NCI-H1092 treated with DMSO at 0.1 percent for 48 hours (cell line): ENCODE measurements around the gene C1QTNF8.

ENCODE experiments used
- DNase-seq: peaks from one replicate; lab custom pipeline; 2025; lab: John Stamatoyannopoulos, UW

Gene C1QTNF8

GRCh38 chr16:1045310-1045992, 50.6 kb downstream of the C1QTNF8 start:
- DNase-seq: no peak

GRCh38 chr16:1044460-1045309, 51.4 kb downstream of the C1QTNF8 start:
- DNase-seq: no peak

DNA sequence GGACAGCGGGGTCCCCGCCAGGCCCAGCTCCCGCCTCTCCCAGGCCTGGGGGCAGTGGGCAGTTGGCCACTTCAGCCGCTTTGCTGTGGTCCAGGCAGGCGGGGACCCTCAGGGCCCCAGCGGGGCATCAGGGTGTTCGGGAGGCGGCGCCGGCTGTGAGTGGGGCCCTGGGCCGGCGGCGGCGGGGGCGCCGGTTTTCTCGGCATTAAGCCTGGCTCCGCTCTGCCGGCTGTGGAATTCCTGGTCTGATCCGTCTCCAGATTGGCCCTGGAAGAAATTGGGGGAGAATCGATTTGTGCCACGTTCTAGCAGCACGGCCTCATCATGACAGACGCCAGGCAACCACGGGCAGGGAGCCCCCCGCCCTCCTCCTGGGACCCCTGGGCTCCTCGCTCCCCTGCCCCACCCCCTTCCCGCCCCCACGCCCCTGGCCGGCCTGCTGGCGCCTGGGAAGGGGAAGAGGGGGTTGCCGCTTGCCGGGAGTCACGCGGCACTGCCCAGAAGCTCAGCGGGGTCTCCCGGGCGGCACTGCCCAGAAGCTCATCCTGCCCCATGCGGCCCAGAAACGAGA, 52.1 kb downstream of the C1QTNF8 start:
- no peak for DNase-seq

GRCh38 chr16:1042866-1043265, 53.2 kb downstream of the C1QTNF8 start:
- DNase-seq: no peak

- DNase-seq: no peak
Observed at GRCh38 chr16:1042049-1042744, 53.8 kb downstream of the C1QTNF8 start.

- no peak for DNase-seq
Observed at GRCh38 chr16:1040346-1040745, 55.7 kb downstream of the C1QTNF8 start.

GRCh38 chr16:1039762-1040161, 56.3 kb downstream of the C1QTNF8 start:
- DNase-seq: no peak

DNA sequence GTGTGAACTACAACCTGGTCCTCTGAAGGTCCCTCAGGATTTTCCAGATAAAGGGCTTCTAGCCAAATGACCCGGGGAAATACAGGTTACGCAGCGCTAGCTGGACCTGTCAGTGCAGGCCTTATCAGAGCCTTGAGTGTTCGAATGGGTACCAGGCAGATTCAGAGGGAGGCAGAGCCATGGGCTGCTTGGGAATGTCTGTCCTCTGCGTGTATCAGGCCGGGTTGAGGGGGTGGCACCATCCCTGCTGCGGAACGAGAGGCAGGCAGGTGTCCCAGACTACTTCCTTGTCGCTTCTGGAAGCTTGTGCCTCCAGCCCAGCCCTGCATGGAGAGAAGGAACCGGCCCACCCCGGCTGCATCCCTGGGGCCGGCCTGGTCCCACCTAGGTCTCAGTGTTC, 57.1 kb downstream of the C1QTNF8 start:
- no peak for DNase-seq
